Esophagus muscularis mucosa (tissue), 4 donors: ENCODE data around the gene IGFL4.

Source experiments
- EP300 ChIP-seq: sonication (generic); formaldehyde crosslinking; IDR thresholded peaks from one replicate; pipeline ENCODE4 v1.6.1; 2017; ENCODE audit warnings: antibody characterized with exemption
- POLR2A ChIP-seq: fragments of 450-650 bp; IDR thresholded peaks from one replicate; pipeline ENCODE4 v1.6.1; 2017; ENCODE audit warnings: antibody characterized with exemption, moderate library complexity, mild to moderate bottlenecking, low read depth
- TF ChIP-seq, protein P1 (sequence below), 3 experiments: fragments of 200-600 bp in 2 of 3; fragments of 450-650 bp in 1 of 3; sonication (generic) in 2 of 3; IDR thresholded peaks; one replicate each; pipeline ENCODE4 v1.5.1; 2017 to 2019; ENCODE audit warnings: antibody characterized with exemption in 3 of 3, mild to moderate bottlenecking in 2 of 3, moderate library complexity in 1 of 3

DNA sequence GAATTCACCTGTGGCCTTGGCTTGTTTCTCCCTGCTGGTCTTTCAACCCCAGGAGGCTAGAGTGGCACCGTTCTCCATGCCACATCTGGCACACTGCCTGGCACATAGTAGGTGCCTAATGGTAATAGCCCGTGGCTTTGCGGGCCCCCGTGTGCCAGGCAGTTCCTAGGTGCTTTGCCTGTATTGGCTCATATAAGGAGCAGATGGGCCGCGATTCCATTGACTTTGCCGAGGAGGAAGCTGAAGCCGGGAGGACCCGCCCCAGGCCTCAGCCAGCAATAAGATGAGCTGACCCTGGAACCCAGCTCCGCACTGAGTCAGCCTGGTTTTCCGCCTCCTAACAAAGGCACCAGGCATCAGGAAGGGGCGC, 18.8 kb downstream of the IGFL4 start:
- TF ChIP-seq, protein P1, sequence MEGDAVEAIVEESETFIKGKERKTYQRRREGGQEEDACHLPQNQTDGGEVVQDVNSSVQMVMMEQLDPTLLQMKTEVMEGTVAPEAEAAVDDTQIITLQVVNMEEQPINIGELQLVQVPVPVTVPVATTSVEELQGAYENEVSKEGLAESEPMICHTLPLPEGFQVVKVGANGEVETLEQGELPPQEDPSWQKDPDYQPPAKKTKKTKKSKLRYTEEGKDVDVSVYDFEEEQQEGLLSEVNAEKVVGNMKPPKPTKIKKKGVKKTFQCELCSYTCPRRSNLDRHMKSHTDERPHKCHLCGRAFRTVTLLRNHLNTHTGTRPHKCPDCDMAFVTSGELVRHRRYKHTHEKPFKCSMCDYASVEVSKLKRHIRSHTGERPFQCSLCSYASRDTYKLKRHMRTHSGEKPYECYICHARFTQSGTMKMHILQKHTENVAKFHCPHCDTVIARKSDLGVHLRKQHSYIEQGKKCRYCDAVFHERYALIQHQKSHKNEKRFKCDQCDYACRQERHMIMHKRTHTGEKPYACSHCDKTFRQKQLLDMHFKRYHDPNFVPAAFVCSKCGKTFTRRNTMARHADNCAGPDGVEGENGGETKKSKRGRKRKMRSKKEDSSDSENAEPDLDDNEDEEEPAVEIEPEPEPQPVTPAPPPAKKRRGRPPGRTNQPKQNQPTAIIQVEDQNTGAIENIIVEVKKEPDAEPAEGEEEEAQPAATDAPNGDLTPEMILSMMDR (IDR thresholded peaks at IDR 0.05) = no peak
- no peak for TF ChIP-seq POLR2A
- no peak for TF ChIP-seq EP300
